Stomach (tissue), 9 donors: ENCODE results near the gene NEUROG1. TPM values are rescaled to one million over a fixed set of nuclear protein-coding genes. Genes with fewer than 3 reads are reported as not detected.
A peak's percentile ranks its signal among the peaks of the same experiment; 100 is the strongest.

Source experiments
- DNase-seq, 2 donors: peaks; one replicate each; pipeline versions ENCODE4 v3.0.0 to v3.0.0-alpha.2; 2013 to 2019
- H3K27ac ChIP-seq, 5 donors: fragments of 200-600 bp in 4 of 5; sonication (generic) in 4 of 5; one replicate each; pipeline ENCODE4 v1.5.1; 2013 to 2019; ENCODE audit warnings: mild to moderate bottlenecking in 1 of 5, moderate library complexity in 1 of 5
- H3K27me3 ChIP-seq, 3 donors: fragments of 200-600 bp; sonication (generic); one replicate each; pipeline ENCODE4 v1.5.1; 2017 to 2019; ENCODE audit warnings: mixed run types in 1 of 3
- H3K36me3 ChIP-seq, 4 donors: fragments of 200-600 bp; sonication (generic); 1 replicate in 3 of 4; 2 replicates in 1 of 4; pipeline ENCODE4 v1.5.1; 2016 to 2019
- H3K4me1 ChIP-seq, 4 donors: fragments of 200-600 bp; sonication (generic); one replicate each; pipeline ENCODE4 v1.5.1; 2016 to 2019
- H3K4me3 ChIP-seq, 4 donors: fragments of 200-600 bp; sonication (generic) in 3 of 4; one replicate each; pipeline ENCODE4 v1.5.1; 2016 to 2019; ENCODE audit warnings: mild to moderate bottlenecking in 1 of 4
- H3K9me3 ChIP-seq, 4 donors: fragments of 200-600 bp; sonication (generic); one replicate each; pipeline ENCODE4 v1.5.1; 2016 to 2019
- EP300 ChIP-seq: sonication (generic); formaldehyde crosslinking; IDR thresholded peaks from one replicate; pipeline ENCODE4 v1.6.1; 2017; ENCODE audit warnings: antibody characterized with exemption
- POLR2A ChIP-seq, 4 donors: fragments of 450-650 bp; IDR thresholded peaks; one replicate each; pipeline ENCODE4 v1.6.1; 2016; ENCODE audit warnings: antibody characterized with exemption in 4 of 4, control low read depth in 2 of 4, mild to moderate bottlenecking in 1 of 4, moderate library complexity in 1 of 4
- POLR2AphosphoS5 ChIP-seq, 3 donors: sonication (generic); formaldehyde crosslinking; IDR thresholded peaks; one replicate each; pipeline ENCODE4 v1.6.1; 2016; ENCODE audit warnings: antibody characterized with exemption in 3 of 3
- WGBS, 5 donors: extraction: QIAGEN DNeasy Blood & Tissue Kit in 3 of 5; methylation state at CpG; one replicate each; pipeline versions ENCODE4 v1.1.5 to v1.1.7; 2013 to 2018; 5-methylcytosine and 5-hydroxymethylcytosine counted together
- intact Hi-C: fragments of 100-400 bp; cut with DNase I; formaldehyde crosslinking; loops from one replicate; pipeline ENCODE4 v1.15.1; 2023; ENCODE audit warnings: low total_unique reads
- polyA plus RNA-seq, 3 donors: library from polyadenylated mRNA; stranded (reverse); fragments of 200-250 nt; gene quantifications; one replicate each; pipeline ENCODE4 v1.2.3, GENCODE V29; 2013
- total RNA-seq, 5 donors: library from RNA; depleted of rRNA; stranded (reverse); fragments of >200 nt; gene quantifications; one replicate each; pipeline versions ENCODE4 v1.1.0 to v1.2.3, GENCODE V29; 2014 to 2016
- TF ChIP-seq, protein P1 (sequence below), 7 experiments: fragments of 450-650 bp in 4 of 7; fragments of 200-600 bp in 3 of 7; sonication (generic) in 3 of 7; IDR thresholded peaks; one replicate each; pipeline ENCODE4 v1.5.1; 2016 to 2019; ENCODE audit warnings: antibody characterized with exemption in 7 of 7, control low read depth in 2 of 7, mild to moderate bottlenecking in 1 of 7
- donor health status: healthy with polysubstance abuse.
- donor health status: Bipolar disorder and iron deficiency.
- donor health status: healthy.

NEUROG1 gene
- total and polyA plus RNA-seq, 8 donors = not detected

DNA sequence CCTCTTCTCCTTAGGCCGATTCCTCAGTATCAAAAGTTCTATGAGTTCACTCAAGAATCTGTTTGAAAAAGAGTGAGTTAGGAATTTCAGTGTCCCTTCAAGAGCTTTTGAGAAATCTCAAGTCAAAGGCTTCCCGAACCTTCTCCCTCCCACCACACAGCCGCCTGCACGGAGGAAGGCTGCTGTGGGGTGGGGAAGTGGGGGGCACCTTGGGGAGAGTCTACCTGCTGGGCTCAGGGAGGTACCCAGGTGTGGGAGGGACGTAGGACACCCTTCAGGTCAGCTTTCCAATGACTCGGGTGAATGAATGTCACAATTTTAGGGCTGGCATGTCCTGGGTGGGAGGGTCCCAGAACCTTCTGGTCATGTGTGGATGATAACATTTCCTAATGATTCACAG is 25.5 kb upstream of the NEUROG1 start:
- DNase-seq = no peak
- no peak for TF ChIP-seq EP300
- no peak for TF ChIP-seq POLR2AphosphoS5 (IDR thresholded peaks at IDR 0.05)
- TF ChIP-seq, protein P1, sequence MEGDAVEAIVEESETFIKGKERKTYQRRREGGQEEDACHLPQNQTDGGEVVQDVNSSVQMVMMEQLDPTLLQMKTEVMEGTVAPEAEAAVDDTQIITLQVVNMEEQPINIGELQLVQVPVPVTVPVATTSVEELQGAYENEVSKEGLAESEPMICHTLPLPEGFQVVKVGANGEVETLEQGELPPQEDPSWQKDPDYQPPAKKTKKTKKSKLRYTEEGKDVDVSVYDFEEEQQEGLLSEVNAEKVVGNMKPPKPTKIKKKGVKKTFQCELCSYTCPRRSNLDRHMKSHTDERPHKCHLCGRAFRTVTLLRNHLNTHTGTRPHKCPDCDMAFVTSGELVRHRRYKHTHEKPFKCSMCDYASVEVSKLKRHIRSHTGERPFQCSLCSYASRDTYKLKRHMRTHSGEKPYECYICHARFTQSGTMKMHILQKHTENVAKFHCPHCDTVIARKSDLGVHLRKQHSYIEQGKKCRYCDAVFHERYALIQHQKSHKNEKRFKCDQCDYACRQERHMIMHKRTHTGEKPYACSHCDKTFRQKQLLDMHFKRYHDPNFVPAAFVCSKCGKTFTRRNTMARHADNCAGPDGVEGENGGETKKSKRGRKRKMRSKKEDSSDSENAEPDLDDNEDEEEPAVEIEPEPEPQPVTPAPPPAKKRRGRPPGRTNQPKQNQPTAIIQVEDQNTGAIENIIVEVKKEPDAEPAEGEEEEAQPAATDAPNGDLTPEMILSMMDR (IDR thresholded peaks at IDR 0.05) = no peak
- WGBS, 5 donors = 84 to 88% (median 87%) methylated on average over 6 of the region's 6 CpGs
- Histone ChIP-seq H3K27ac (no peak overlapping the region), H3K4me1 (peaks cover 0 to 8% (median 6%) of the 10 kb centered on the region in 4 donors), H3K36me3 (no peaks in the 10 kb centered on the region), H3K27me3 (peaks cover 0 to 26% (median 5%) of the 10 kb centered on the region in 3 donors), H3K4me3 (no peak overlapping the region), H3K9me3 (no peaks in the 10 kb centered on the region)
- intact Hi-C loops = loop anchor here (5.0 kb wide), 1 partner anchor 266 kb away; no protein-coding TSS in a partner anchor

DNA sequence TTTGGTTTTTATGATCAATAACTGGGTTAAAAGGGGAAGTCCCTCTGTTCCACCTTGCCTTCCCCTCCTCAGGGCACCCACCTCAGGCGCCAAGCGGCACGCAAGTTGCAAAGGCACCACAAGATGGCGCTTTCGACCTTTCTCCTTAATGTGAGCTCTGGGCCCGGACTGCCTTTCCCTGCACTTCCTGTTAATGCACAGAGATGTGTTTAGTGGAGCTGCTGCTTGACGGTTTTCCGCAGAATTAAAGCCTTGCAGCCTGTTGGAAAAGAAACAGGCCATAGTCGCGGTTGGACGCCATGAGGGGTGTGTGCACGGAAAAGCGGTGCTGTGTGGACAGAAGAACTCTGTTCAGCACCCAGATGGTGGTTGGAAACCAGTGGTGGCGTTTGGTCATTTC is 25.1 kb upstream of the NEUROG1 start:
- intact Hi-C loops = loop anchor here (5.0 kb wide), 1 partner anchor 266 kb away; no protein-coding TSS in a partner anchor
- peak; percentile 81 to 94 for DNase-seq
- 11 to 18% (median 13%) methylated on average over 14 of the region's 14 CpGs for WGBS, 5 donors
- Histone ChIP-seq H3K4me1 (peaks cover 0 to 8% (median 6%) of the 10 kb centered on the region in 4 donors), H3K27ac (no peak overlapping the region), H3K27me3 (peaks cover 0 to 29% (median 5%) of the 10 kb centered on the region in 3 donors), H3K9me3 (no peaks in the 10 kb centered on the region), H3K4me3 (no peak overlapping the region), H3K36me3 (no peaks in the 10 kb centered on the region)
- TF ChIP-seq, protein P1 (IDR thresholded peaks at IDR 0.05) = peak in 5 of 7 experiments; percentile 51 to 69 (median 67)
- TF ChIP-seq POLR2AphosphoS5 (IDR thresholded peaks at IDR 0.05) = peak in 1 of 3 donors; percentile 31
- TF ChIP-seq POLR2A (IDR thresholded peaks at IDR 0.05) = no peak
- TF ChIP-seq EP300 = no peak

DNA sequence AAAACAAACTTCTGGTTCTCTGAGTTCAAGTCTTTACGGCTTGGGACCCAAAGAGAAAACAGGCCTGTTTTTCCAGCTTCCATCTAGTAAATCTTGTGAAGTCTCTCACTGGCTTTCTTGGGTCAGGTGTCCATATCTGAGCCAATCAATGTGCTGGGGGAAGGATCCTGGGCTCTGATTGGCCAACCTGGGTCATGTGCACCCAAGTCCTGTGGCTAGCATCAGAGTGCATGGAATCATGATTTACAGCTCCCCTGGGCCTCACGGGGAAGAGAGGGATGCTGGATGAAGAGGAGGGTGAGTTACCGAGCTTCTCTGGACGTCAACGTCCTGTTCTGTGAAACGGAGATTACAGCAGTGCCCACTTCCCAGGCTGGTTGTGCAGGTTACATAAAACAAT is 23.6 kb upstream of the NEUROG1 start:
- DNase-seq = no peak
- no peak for TF ChIP-seq POLR2A (IDR thresholded peaks at IDR 0.05)
- no peak for TF ChIP-seq EP300
- TF ChIP-seq, protein P1 (IDR thresholded peaks at IDR 0.05) = no peak
- TF ChIP-seq POLR2AphosphoS5 (IDR thresholded peaks at IDR 0.05) = no peak
- WGBS, 5 donors = 42 to 64% (median 49%) methylated on average over 6 of the region's 6 CpGs
- H3K4me1 ChIP-seq = peaks cover 0 to 8% (median 6%) of the 10 kb centered on the region in 4 donors
- H3K4me3 ChIP-seq = no peak overlapping the region
- no peaks in the 10 kb centered on the region for H3K36me3 ChIP-seq
- intact Hi-C loops = no loop called here
- H3K9me3 ChIP-seq = no peaks in the 10 kb centered on the region
- peaks cover 0 to 44% (median 5%) of the 10 kb centered on the region in 3 donors for H3K27me3 ChIP-seq
- no peak overlapping the region for H3K27ac ChIP-seq

DNA sequence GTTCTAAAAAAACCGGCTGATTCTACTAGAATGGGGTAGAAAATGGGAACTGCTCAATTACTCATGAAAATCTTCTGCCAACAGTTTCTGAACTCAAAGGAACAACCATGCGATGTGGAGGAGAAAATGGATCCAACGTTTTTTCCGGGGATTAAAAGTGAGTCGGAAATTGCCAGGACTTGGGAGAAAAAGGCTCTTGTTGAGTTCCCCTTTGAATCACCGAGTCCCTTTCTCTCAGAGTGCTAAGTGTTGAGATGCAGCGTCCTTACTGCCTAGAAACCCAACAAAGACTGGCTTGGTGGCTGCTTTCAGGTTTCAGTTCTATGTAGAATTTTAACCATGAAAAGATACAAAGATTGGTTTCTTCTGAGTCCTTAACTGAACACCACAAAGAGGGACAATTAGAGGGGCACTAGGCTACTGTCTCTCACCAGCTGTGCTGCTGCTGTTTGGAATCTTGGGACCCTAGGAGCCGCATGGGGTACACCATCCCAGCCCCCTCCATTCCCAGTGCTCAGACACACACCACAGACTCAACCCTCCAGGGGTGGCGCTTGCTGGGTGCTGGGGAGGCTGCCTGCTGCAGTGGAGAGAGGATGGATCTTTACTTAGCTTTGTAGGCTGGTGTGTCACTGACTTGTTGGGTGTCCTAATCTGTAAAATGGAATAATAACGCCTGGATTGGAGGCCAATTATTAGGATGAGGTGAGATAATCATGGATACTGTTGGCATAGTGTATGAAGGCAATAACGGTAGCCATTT is 21.5 kb upstream of the NEUROG1 start:
- DNase-seq = no peak
- Histone ChIP-seq H3K4me1 (peaks cover 0 to 8% (median 6%) of the 10 kb centered on the region in 4 donors), H3K9me3 (no peaks in the 10 kb centered on the region), H3K36me3 (no peaks in the 10 kb centered on the region), H3K27ac (no peak overlapping the region), H3K27me3 (peaks cover 0 to 63% (median 5%) of the 10 kb centered on the region in 3 donors), H3K4me3 (no peak overlapping the region)
- intact Hi-C loops = no loop called here
- 66 to 85% (median 78%) methylated on average over 11 of the region's 11 CpGs for WGBS, 5 donors
- TF ChIP-seq EP300 = no peak

DNA sequence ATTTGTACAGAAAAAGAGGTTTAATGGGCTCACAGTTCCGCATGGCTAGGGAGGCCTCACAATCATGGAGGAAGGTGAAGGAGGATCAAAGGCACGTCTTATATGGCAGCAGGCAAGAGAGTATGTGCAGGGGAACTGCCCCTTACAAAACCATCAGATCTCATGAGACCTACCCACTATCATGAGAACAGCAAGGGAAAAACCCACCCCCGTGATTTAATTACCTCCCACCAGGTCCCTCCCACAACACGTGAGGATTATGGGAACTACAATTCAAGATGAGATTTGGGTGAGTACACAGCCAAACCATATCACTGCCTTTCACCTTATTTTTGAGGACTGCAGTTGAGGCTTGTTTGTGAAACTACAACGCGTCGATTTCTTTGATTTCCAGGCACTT is 20.9 kb upstream of the NEUROG1 start:
- H3K36me3 ChIP-seq = no peaks in the 10 kb centered on the region
- peaks cover 0 to 66% (median 5%) of the 10 kb centered on the region in 3 donors for H3K27me3 ChIP-seq
- H3K4me3 ChIP-seq = no peak overlapping the region
- no peak overlapping the region for H3K27ac ChIP-seq
- TF ChIP-seq POLR2AphosphoS5 (IDR thresholded peaks at IDR 0.05) = no peak
- WGBS, 5 donors = 67 to 80% (median 76%) methylated on average over 7 of the region's 7 CpGs
- DNase-seq = no peak
- no peaks in the 10 kb centered on the region for H3K9me3 ChIP-seq
- peaks cover 0 to 8% (median 6%) of the 10 kb centered on the region in 4 donors for H3K4me1 ChIP-seq
- intact Hi-C loops = no loop called here
